GM19099 (cell line): ENCODE data around the gene RPGR.

Source experiments
- POLR2A ChIP-seq: IDR thresholded peaks from 3 replicates; pipeline ENCODE4 v1.6.1; 2011; ENCODE audit warnings: low read depth; ENCODE audit not compliant: insufficient read length; ENCODE audit errors: extremely low read depth

RPGR gene

GRCh38 chrX:38342853-38343778 lies 15.8 kb upstream of the RPGR start:
- TF ChIP-seq POLR2A: no peak

GRCh38 chrX:38341442-38341841 lies 14.1 kb upstream of the RPGR start:
- no peak for TF ChIP-seq POLR2A

GRCh38 chrX:38336538-38337240 lies 9.4 kb upstream of the RPGR start:
- no peak for TF ChIP-seq POLR2A

GRCh38 chrX:38335382-38335781 lies 8.1 kb upstream of the RPGR start:
- TF ChIP-seq POLR2A: no peak

GRCh38 chrX:38332505-38332904 lies 5.2 kb upstream of the RPGR start:
- no peak for TF ChIP-seq POLR2A

GRCh38 chrX:38327775-38328081 lies 419 bp upstream of the RPGR start:
- TF ChIP-seq POLR2A: no peak

GRCh38 chrX:38326086-38326485 lies 1.2 kb downstream of the RPGR start:
- TF ChIP-seq POLR2A: no peak

GRCh38 chrX:38320819-38321218 lies 6.5 kb downstream of the RPGR start:
- TF ChIP-seq POLR2A: no peak

GRCh38 chrX:38318606-38319005 lies 8.7 kb downstream of the RPGR start:
- TF ChIP-seq POLR2A: no peak

GRCh38 chrX:38318196-38318595 lies 9.1 kb downstream of the RPGR start:
- no peak for TF ChIP-seq POLR2A

GRCh38 chrX:38315186-38315585 lies 12.1 kb downstream of the RPGR start:
- no peak for TF ChIP-seq POLR2A

- TF ChIP-seq POLR2A: no peak
Observed at GRCh38 chrX:38313190-38313589, 14.1 kb downstream of the RPGR start.

- TF ChIP-seq POLR2A: no peak
Observed at GRCh38 chrX:38312436-38312835, 14.9 kb downstream of the RPGR start.

- TF ChIP-seq POLR2A: no peak
Observed at GRCh38 chrX:38311743-38312142, 15.6 kb downstream of the RPGR start.

- TF ChIP-seq POLR2A: no peak
Observed at GRCh38 chrX:38305971-38306370, 21.3 kb downstream of the RPGR start.

- TF ChIP-seq POLR2A: no peak
Observed at GRCh38 chrX:38304010-38304409, 23.3 kb downstream of the RPGR start.
